SK-N-MC (cell line): ENCODE results near the gene KCNH5.

ENCODE experiments used
- DNase-seq: peaks from one replicate; pipeline ENCODE4 v3.0.0-alpha.2; 2011; ENCODE audit warnings: low read depth, low spot score
- H3K27ac ChIP-seq: fragments of 200-600 bp; sonication (generic); 2 replicates; pipeline ENCODE4 v1.5.1; 2016; ENCODE audit warnings: mixed run types
- H3K36me3 ChIP-seq: fragments of 200-600 bp; sonication (generic); 2 replicates; pipeline ENCODE4 v1.6.1; 2017; ENCODE audit warnings: antibody characterized with exemption, low read length, mixed read lengths; ENCODE audit not compliant: insufficient read depth
- H3K4me3 ChIP-seq: fragments of 200-600 bp; sonication (generic); 2 replicates; pipeline ENCODE4 v1.5.1; 2016
- H3K9ac ChIP-seq: fragments of 200-600 bp; sonication (generic); 2 replicates; pipeline ENCODE4 v1.8.0; 2017; ENCODE audit warnings: mixed run types, mixed read lengths; ENCODE audit not compliant: insufficient read length
- H3K9me3 ChIP-seq: fragments of 200-600 bp; sonication (generic); 2 replicates; pipeline ENCODE4 v1.6.1; 2017; ENCODE audit warnings: low read depth, mild to moderate bottlenecking, antibody characterized with exemption, low read length, moderate library complexity, mixed read lengths
- EZH2 ChIP-seq: fragments of 200-600 bp; sonication (generic); IDR thresholded peaks from one replicate; pipeline ENCODE4 v1.6.1; 2017; ENCODE audit warnings: antibody characterized with exemption
- FOXP2 ChIP-seq: optimal IDR thresholded peaks from 2 replicates; pipeline ENCODE3; 2011; ENCODE audit warnings: mild to moderate bottlenecking, moderate library complexity; ENCODE audit not compliant: insufficient read depth; ENCODE audit errors: extremely low read length, control extremely low read depth
- POLR2AphosphoS5 ChIP-seq: IDR thresholded peaks from 2 replicates; pipeline ENCODE4 v1.6.1; 2012; ENCODE audit warnings: mild to moderate bottlenecking, low read depth, low read length, borderline replicate concordance

The KCNH5 gene

DNA sequence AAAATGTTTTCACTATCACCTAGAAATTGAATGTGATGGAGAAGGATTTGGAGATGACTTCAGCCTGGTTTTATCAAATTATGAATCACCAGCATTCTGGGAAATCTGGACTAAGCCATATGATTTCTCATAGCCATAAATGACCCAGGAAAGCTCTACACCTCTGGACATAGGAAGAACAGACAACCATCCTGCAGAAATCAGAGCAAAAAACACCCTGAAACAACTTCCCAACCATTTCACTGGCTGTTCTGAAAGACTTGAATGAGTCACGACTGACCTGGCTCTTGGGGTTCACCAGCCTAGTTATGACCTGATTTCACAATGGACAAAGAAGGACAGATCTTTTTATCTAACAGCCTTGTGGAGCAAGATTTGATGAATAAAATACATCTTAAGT, 123.8 kb downstream of the KCNH5 start:
- TF ChIP-seq EZH2 (no peak), FOXP2 (no peak), POLR2AphosphoS5 (no peak)
- Histone ChIP-seq H3K27ac (no peak overlapping the region), H3K36me3 (no peaks in the 10 kb centered on the region), H3K9ac (no peak overlapping the region), H3K9me3 (no peaks in the 10 kb centered on the region), H3K4me3 (no peak overlapping the region)
- no peak for DNase-seq

- Histone ChIP-seq H3K27ac (no peak overlapping the region), H3K9me3 (no peaks in the 10 kb centered on the region), H3K36me3 (no peaks in the 10 kb centered on the region), H3K9ac (no peak overlapping the region), H3K4me3 (no peak overlapping the region)
- no peak for DNase-seq
- TF ChIP-seq EZH2: no peak
- no peak for TF ChIP-seq FOXP2
- no peak for TF ChIP-seq POLR2AphosphoS5
These were observed 128.7 kb downstream of the KCNH5 start for GRCh38 chr14:62916551-62916950.

- H3K27ac ChIP-seq: no peak overlapping the region
- H3K4me3 ChIP-seq: no peak overlapping the region
- DNase-seq: no peak
- no peak for TF ChIP-seq FOXP2
- no peak for TF ChIP-seq EZH2
- TF ChIP-seq POLR2AphosphoS5: no peak
- H3K9me3 ChIP-seq: no peaks in the 10 kb centered on the region
- no peak overlapping the region for H3K9ac ChIP-seq
- no peaks in the 10 kb centered on the region for H3K36me3 ChIP-seq
These were observed 130.4 kb downstream of the KCNH5 start for GRCh38 chr14:62914873-62915272.

- Histone ChIP-seq H3K9ac (no peak overlapping the region), H3K4me3 (no peak overlapping the region), H3K36me3 (no peaks in the 10 kb centered on the region), H3K27ac (no peak overlapping the region), H3K9me3 (no peaks in the 10 kb centered on the region)
- DNase-seq: no peak
- TF ChIP-seq POLR2AphosphoS5 (no peak), EZH2 (no peak), FOXP2 (no peak)
These were observed 131.2 kb downstream of the KCNH5 start for GRCh38 chr14:62914025-62914424.

- H3K9ac ChIP-seq: no peak overlapping the region
- DNase-seq: no peak
- TF ChIP-seq FOXP2: no peak
- TF ChIP-seq EZH2: no peak
- no peak for TF ChIP-seq POLR2AphosphoS5
- no peak overlapping the region for H3K4me3 ChIP-seq
- H3K9me3 ChIP-seq: no peaks in the 10 kb centered on the region
- H3K27ac ChIP-seq: no peak overlapping the region
- no peaks in the 10 kb centered on the region for H3K36me3 ChIP-seq
These were observed 136.8 kb downstream of the KCNH5 start for GRCh38 chr14:62908506-62908905.

- no peaks in the 10 kb centered on the region for H3K36me3 ChIP-seq
- TF ChIP-seq FOXP2 (no peak), POLR2AphosphoS5 (no peak), EZH2 (no peak)
These were observed 139.7 kb downstream of the KCNH5 start for GRCh38 chr14:62905566-62905965.

DNA sequence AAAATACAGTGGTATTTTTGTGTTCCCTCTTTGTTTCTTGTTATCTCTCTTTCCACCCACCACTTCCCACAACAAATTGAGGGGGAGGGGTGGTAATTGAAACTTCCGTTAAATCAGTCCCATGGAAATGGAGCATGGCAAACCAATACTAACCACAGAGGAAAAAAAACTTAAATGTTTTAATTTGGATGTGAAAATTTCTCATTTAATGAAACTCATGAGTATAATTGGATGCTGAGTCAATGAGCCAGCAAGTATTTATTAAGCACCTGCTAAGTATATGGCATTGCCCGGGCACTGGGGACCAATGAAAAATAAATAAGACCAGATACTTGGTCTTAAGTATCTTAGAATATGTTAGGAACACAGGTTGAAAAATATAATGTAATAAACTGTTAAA, 147.5 kb downstream of the KCNH5 start:
- Histone ChIP-seq H3K27ac (no peak overlapping the region), H3K36me3 (no peaks in the 10 kb centered on the region), H3K4me3 (no peak overlapping the region), H3K9ac (no peak overlapping the region), H3K9me3 (no peaks in the 10 kb centered on the region)
- TF ChIP-seq FOXP2 (no peak), POLR2AphosphoS5 (no peak), EZH2 (no peak)
- no peak for DNase-seq

More at GRCh38 chr14:62905566-62905965, 139.7 kb downstream of the KCNH5 start:
- H3K9me3 ChIP-seq: no peaks in the 10 kb centered on the region
- no peak overlapping the region for H3K4me3 ChIP-seq
- DNase-seq: no peak
- H3K9ac ChIP-seq: no peak overlapping the region
- no peak overlapping the region for H3K27ac ChIP-seq

GRCh38 chr14:62896932-62897456, 148.3 kb downstream of the KCNH5 start:
- Histone ChIP-seq H3K4me3 (no peak overlapping the region; the same call in 1 of the 2 replicates), H3K27ac (no peak overlapping the region), H3K9me3 (no peaks in the 10 kb centered on the region), H3K9ac (no peak overlapping the region), H3K36me3 (no peaks in the 10 kb centered on the region)
- TF ChIP-seq EZH2 (no peak), FOXP2 (no peak), POLR2AphosphoS5 (no peak)
- DNase-seq: no peak

GRCh38 chr14:62894736-62895135, 150.5 kb downstream of the KCNH5 start:
- no peaks in the 10 kb centered on the region for H3K9me3 ChIP-seq
- no peak overlapping the region for H3K9ac ChIP-seq
- no peaks in the 10 kb centered on the region for H3K36me3 ChIP-seq
- no peak for DNase-seq
- TF ChIP-seq EZH2 (no peak), FOXP2 (no peak), POLR2AphosphoS5 (no peak)
- no peak overlapping the region for H3K4me3 ChIP-seq
- no peak overlapping the region for H3K27ac ChIP-seq
